WTC11 (cell line): ENCODE data around the gene CHST5.

ENCODE experiments used
- ATF1 ChIP-seq: sonication (generic); formaldehyde crosslinking; IDR thresholded peaks from 2 replicates; pipeline ENCODE4 v1.8.1; 2023; ENCODE audit warnings: mild to moderate bottlenecking, moderate library complexity, missing genetic modification reagents
- ELF4 ChIP-seq: sonication (generic); formaldehyde crosslinking; IDR thresholded peaks from 2 replicates; pipeline ENCODE4 v1.8.1; 2022; ENCODE audit warnings: low read depth, mild to moderate bottlenecking, moderate library complexity, missing genetic modification reagents
- ETV6 ChIP-seq: sonication (generic); formaldehyde crosslinking; IDR thresholded peaks from 2 replicates; pipeline ENCODE4 v1.8.1; 2022; ENCODE audit warnings: mild to moderate bottlenecking, missing genetic modification reagents
- NFYB ChIP-seq: sonication (generic); formaldehyde crosslinking; conservative IDR thresholded peaks from 2 replicates; pipeline ENCODE4 v1.8.0; 2022; ENCODE audit warnings: low read depth, missing genetic modification reagents
- NR2C2 ChIP-seq: sonication (generic); formaldehyde crosslinking; IDR thresholded peaks from 2 replicates; pipeline ENCODE4 v1.8.0; 2022; ENCODE audit warnings: mild to moderate bottlenecking, missing genetic modification reagents
- NR3C1 ChIP-seq: sonication (generic); formaldehyde crosslinking; conservative IDR thresholded peaks from 2 replicates; pipeline ENCODE4 v1.8.1; 2023; ENCODE audit warnings: low read depth, mild to moderate bottlenecking, missing genetic modification reagents
- RELA ChIP-seq: sonication (generic); formaldehyde crosslinking; IDR thresholded peaks from 2 replicates; pipeline ENCODE4 v1.8.1; 2022; ENCODE audit warnings: missing genetic modification reagents, mild to moderate bottlenecking, borderline replicate concordance
- SOX15 ChIP-seq: fragments of 250-450 bp; sonication (Bioruptor Pico); IDR thresholded peaks from 2 replicates; pipeline ENCODE4 v1.9.0; 2021; ENCODE audit warnings: mild to moderate bottlenecking
- SP1 ChIP-seq: sonication (generic); formaldehyde crosslinking; conservative IDR thresholded peaks from 2 replicates; pipeline ENCODE4 v1.8.1; 2022; ENCODE audit warnings: missing genetic modification reagents
- ZBTB21 ChIP-seq: sonication (generic); formaldehyde crosslinking; IDR thresholded peaks from 2 replicates; pipeline ENCODE4 v1.8.1; 2023; ENCODE audit warnings: mild to moderate bottlenecking, missing genetic modification reagents, borderline replicate concordance
- ZNF138 ChIP-seq: sonication (generic); formaldehyde crosslinking; conservative IDR thresholded peaks from 2 replicates; pipeline ENCODE4 v1.8.1; 2022; ENCODE audit warnings: mild to moderate bottlenecking, moderate library complexity, missing genetic modification reagents
- ZNF232 ChIP-seq: sonication (generic); formaldehyde crosslinking; IDR thresholded peaks from 2 replicates; pipeline ENCODE4 v1.8.0; 2022; ENCODE audit warnings: mild to moderate bottlenecking, missing genetic modification reagents
- TF ChIP-seq, protein P1 (sequence below): fragments of 200-600 bp; IDR thresholded peaks from 2 replicates; pipeline ENCODE4 v1.8.0; 2022; ENCODE audit warnings: antibody characterized with exemption
- TF ChIP-seq, protein P2 (sequence below): fragments of 250-450 bp; sonication (Bioruptor Pico); IDR thresholded peaks from 2 replicates; pipeline ENCODE4 v2.1.2; 2022; ENCODE audit warnings: mild to moderate bottlenecking, moderate library complexity

DNA sequence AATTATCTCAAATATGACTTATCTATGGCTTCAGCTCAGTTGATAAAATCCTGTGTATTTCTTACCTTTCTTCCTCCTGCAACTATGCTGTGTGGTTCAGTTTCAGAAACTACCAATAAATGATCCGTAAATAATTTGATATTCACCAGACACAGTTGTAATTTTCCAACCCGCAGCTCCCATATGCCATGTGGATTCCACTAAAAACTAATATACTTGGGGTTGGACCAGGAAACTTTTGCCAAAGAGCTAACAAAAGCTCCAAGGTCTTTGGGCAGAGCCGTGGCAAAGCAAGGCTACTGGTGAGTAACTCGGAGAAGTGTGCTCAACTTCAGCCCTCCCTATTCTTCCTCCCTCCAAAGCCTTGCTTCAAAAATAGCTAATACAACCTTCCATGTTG, 38.4 kb downstream of the CHST5 start:
- TF ChIP-seq ZNF138 (CRISPR knock-in tag) = no peak
- TF ChIP-seq, protein P1, sequence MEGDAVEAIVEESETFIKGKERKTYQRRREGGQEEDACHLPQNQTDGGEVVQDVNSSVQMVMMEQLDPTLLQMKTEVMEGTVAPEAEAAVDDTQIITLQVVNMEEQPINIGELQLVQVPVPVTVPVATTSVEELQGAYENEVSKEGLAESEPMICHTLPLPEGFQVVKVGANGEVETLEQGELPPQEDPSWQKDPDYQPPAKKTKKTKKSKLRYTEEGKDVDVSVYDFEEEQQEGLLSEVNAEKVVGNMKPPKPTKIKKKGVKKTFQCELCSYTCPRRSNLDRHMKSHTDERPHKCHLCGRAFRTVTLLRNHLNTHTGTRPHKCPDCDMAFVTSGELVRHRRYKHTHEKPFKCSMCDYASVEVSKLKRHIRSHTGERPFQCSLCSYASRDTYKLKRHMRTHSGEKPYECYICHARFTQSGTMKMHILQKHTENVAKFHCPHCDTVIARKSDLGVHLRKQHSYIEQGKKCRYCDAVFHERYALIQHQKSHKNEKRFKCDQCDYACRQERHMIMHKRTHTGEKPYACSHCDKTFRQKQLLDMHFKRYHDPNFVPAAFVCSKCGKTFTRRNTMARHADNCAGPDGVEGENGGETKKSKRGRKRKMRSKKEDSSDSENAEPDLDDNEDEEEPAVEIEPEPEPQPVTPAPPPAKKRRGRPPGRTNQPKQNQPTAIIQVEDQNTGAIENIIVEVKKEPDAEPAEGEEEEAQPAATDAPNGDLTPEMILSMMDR = no peak
- TF ChIP-seq RELA (CRISPR knock-in tag) = no peak
- TF ChIP-seq ZBTB21 (CRISPR knock-in tag) = no peak
- TF ChIP-seq ETV6 (CRISPR knock-in tag) = no peak
- no peak for TF ChIP-seq NFYB
- no peak for TF ChIP-seq ZNF232
- no peak for TF ChIP-seq SP1 (CRISPR knock-in tag)
- TF ChIP-seq NR3C1 = no peak
- no peak for TF ChIP-seq NR2C2
- TF ChIP-seq, protein P2, sequence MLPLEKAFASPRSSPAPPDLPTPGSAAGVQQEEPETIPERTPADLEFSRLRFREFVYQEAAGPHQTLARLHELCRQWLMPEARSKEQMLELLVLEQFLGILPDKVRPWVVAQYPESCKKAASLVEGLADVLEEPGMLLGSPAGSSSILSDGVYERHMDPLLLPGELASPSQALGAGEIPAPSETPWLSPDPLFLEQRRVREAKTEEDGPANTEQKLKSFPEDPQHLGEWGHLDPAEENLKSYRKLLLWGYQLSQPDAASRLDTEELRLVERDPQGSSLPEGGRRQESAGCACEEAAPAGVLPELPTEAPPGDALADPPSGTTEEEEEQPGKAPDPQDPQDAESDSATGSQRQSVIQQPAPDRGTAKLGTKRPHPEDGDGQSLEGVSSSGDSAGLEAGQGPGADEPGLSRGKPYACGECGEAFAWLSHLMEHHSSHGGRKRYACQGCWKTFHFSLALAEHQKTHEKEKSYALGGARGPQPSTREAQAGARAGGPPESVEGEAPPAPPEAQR (CRISPR knock-in tag) = no peak
- TF ChIP-seq ATF1 (CRISPR knock-in tag) = no peak
- no peak for TF ChIP-seq SOX15 (CRISPR knock-in tag)
- no peak for TF ChIP-seq ELF4 (CRISPR knock-in tag)
